Gastroesophageal sphincter (tissue), 3 donors: Measurements from ENCODE around the gene KNL1.

ENCODE experiments used
- EP300 ChIP-seq: sonication (generic); formaldehyde crosslinking; IDR thresholded peaks from one replicate; pipeline ENCODE4 v1.6.1; 2017; ENCODE audit warnings: antibody characterized with exemption, mild to moderate bottlenecking
- POLR2A ChIP-seq, 2 donors: fragments of 450-650 bp; IDR thresholded peaks; one replicate each; pipeline ENCODE4 v1.6.1; 2017; ENCODE audit warnings: antibody characterized with exemption in 2 of 2, mild to moderate bottlenecking in 2 of 2, moderate library complexity in 1 of 2
- TF ChIP-seq, protein P1 (sequence below), 4 experiments: fragments of 200-600 bp in 2 of 4; fragments of 450-650 bp in 2 of 4; sonication (generic) in 1 of 4; IDR thresholded peaks; one replicate each; pipeline ENCODE4 v1.5.1; 2017 to 2019; ENCODE audit warnings: antibody characterized with exemption in 4 of 4, mild to moderate bottlenecking in 2 of 4, moderate library complexity in 2 of 4

DNA sequence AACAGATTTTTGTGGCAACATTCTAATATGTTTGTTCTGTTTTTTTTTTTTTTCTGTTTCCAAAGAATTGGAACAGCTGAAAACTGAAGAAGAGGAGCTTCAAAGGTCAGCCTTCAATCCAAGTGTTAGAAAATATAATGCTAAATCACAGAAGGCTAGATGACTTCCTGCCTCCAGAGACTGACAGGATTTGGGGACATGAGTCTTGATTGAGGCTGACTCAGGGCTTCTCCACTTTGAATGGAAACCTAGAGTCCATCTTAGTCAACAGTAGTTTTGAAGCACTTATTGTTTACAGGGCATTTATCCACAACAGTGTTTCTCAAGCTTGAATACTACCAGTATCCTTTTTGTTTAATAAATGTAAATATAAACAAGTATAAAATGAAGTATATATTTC, 56.4 kb downstream of the KNL1 start:
- TF ChIP-seq, protein P1, sequence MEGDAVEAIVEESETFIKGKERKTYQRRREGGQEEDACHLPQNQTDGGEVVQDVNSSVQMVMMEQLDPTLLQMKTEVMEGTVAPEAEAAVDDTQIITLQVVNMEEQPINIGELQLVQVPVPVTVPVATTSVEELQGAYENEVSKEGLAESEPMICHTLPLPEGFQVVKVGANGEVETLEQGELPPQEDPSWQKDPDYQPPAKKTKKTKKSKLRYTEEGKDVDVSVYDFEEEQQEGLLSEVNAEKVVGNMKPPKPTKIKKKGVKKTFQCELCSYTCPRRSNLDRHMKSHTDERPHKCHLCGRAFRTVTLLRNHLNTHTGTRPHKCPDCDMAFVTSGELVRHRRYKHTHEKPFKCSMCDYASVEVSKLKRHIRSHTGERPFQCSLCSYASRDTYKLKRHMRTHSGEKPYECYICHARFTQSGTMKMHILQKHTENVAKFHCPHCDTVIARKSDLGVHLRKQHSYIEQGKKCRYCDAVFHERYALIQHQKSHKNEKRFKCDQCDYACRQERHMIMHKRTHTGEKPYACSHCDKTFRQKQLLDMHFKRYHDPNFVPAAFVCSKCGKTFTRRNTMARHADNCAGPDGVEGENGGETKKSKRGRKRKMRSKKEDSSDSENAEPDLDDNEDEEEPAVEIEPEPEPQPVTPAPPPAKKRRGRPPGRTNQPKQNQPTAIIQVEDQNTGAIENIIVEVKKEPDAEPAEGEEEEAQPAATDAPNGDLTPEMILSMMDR (IDR thresholded peaks at IDR 0.05): no peak
- TF ChIP-seq EP300: no peak
- TF ChIP-seq POLR2A (IDR thresholded peaks at IDR 0.05): no peak
